Lower leg skin (tissue), 4 donors: Measurements from ENCODE around the gene FREM2. TPM values are rescaled to one million over a fixed set of nuclear protein-coding genes. Genes with fewer than 3 reads are reported as not detected.

Experiments
- DNase-seq, 2 donors: peaks; one replicate each; pipeline ENCODE4 v3.0.0-alpha.2; 2019; ENCODE audit warnings: low spot score in 2 of 2
- H3K4me3 ChIP-seq: fragments of 200-600 bp; sonication (generic); 2 replicates; pipeline ENCODE4 v1.5.1; 2017; ENCODE audit warnings: mild to moderate bottlenecking, low read depth; ENCODE audit not compliant: poor library complexity, severe bottlenecking
- POLR2A ChIP-seq, 2 donors: fragments of 450-650 bp; IDR thresholded peaks; one replicate each; pipeline ENCODE4 v1.6.1; 2016 to 2017; ENCODE audit warnings: antibody characterized with exemption in 2 of 2, mild to moderate bottlenecking in 1 of 2, moderate library complexity in 1 of 2
- WGBS, 2 donors: methylation state at CpG; one replicate each; pipeline ENCODE4 v1.1.5; 2018; 5-methylcytosine and 5-hydroxymethylcytosine counted together
- intact Hi-C: fragments of 100-400 bp; cut with DNase I; formaldehyde crosslinking; loops from one replicate; pipeline ENCODE4 v1.15.0; 2023; ENCODE audit warnings: low total_unique reads
- total RNA-seq, 4 donors: library from RNA; depleted of rRNA; stranded (reverse); fragments of >200 nt; gene quantifications; one replicate each; pipeline ENCODE4 v1.1.0, GENCODE V29; 2016
- TF ChIP-seq, protein P1 (sequence below), 3 donors: fragments of 450-650 bp; IDR thresholded peaks; one replicate each; pipeline ENCODE4 v1.5.1; 2016; ENCODE audit warnings: antibody characterized with exemption in 3 of 3, mild to moderate bottlenecking in 3 of 3, moderate library complexity in 2 of 3

The FREM2 gene
- total RNA-seq, 4 donors from 2014 or later, result 0.34 to 2.6 (median 0.59) TPM

DNA sequence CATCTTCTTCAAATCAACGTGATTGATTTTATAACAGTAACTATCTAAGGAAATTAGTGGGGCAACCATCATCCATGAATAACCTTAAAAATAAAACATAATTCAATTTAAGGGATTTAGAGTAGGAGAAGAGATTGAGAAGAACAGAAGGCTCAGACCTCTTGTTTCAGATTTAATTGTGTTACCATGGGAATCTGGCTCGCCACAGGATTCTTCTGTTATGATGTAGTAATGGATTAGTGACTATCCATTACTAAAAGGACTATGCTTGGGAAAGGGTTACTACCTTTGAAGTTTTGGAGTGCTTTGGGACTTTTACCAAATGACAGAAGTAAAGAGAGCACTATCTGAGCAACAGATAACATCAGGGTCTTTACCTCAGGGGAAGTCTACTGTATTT lies 13.2 kb downstream of the FREM2 start:
- TF ChIP-seq, protein P1, sequence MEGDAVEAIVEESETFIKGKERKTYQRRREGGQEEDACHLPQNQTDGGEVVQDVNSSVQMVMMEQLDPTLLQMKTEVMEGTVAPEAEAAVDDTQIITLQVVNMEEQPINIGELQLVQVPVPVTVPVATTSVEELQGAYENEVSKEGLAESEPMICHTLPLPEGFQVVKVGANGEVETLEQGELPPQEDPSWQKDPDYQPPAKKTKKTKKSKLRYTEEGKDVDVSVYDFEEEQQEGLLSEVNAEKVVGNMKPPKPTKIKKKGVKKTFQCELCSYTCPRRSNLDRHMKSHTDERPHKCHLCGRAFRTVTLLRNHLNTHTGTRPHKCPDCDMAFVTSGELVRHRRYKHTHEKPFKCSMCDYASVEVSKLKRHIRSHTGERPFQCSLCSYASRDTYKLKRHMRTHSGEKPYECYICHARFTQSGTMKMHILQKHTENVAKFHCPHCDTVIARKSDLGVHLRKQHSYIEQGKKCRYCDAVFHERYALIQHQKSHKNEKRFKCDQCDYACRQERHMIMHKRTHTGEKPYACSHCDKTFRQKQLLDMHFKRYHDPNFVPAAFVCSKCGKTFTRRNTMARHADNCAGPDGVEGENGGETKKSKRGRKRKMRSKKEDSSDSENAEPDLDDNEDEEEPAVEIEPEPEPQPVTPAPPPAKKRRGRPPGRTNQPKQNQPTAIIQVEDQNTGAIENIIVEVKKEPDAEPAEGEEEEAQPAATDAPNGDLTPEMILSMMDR (IDR thresholded peaks at IDR 0.05), result no peak
- TF ChIP-seq POLR2A (IDR thresholded peaks at IDR 0.05), result no peak
- H3K4me3 ChIP-seq, result no peak overlapping the region
- intact Hi-C loops, result no loop called here
- 75% methylated on average over 2 of the region's 2 CpGs for WGBS, 2 donors
- no peak for DNase-seq

GRCh38 chr13:38702669-38703068 lies 15.8 kb downstream of the FREM2 start:
- no peak for DNase-seq
- no peak overlapping the region for H3K4me3 ChIP-seq
- TF ChIP-seq POLR2A (IDR thresholded peaks at IDR 0.05), result no peak
- TF ChIP-seq, protein P1 (IDR thresholded peaks at IDR 0.05), result no peak
- 29 to 42% methylated on average over 2 of the region's 2 CpGs for WGBS, 2 donors
- intact Hi-C loops, result no loop called here

DNA sequence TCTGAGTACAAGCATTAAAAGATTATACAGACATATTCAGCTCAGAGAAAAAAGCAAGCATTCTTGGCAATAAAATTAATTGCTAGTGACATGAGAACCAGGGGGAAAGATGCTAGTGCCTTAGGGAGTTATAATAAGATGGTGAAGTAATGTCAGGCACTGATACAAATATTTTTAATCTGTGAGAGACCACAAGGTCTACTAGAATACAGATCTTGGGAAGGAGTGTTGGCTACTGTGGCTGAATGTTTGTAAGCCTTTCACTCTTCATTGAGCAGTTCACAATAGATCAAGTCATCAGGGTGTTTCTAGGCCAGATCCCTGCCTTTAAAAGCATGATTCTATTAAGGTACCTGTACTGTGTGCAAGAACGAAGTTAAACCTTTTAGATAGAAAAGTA lies 16.4 kb downstream of the FREM2 start:
- 81 to 83% methylated on average over 1 of the region's 1 CpG for WGBS, 2 donors
- TF ChIP-seq, protein P1 (IDR thresholded peaks at IDR 0.05), result no peak
- no peak for TF ChIP-seq POLR2A (IDR thresholded peaks at IDR 0.05)
- DNase-seq, result no peak
- intact Hi-C loops, result no loop called here
- no peak overlapping the region for H3K4me3 ChIP-seq

DNA sequence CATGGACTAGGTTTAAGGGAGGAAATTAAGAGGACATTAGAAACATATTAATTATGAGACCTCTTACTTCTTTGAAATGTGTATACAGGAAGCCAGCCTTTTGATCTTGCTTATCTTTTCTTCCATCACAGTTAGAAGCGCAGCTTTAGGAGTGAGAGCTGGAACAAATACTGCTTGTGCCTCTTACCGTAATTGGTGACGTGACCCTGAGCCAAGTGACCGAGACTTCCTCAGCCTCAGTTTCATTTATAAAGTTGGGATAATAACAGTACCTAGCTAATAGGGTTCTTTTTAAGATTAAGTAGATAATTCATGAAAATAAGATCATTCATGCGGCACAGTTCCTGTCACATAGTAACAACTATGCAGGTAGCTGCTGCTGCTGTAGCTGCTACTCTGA lies 18.5 kb downstream of the FREM2 start:
- 52 to 55% methylated on average over 5 of the region's 5 CpGs for WGBS, 2 donors
- no peak for DNase-seq
- TF ChIP-seq, protein P1 (IDR thresholded peaks at IDR 0.05), result no peak
- TF ChIP-seq POLR2A (IDR thresholded peaks at IDR 0.05), result no peak
- H3K4me3 ChIP-seq, result no peak overlapping the region
- intact Hi-C loops, result no loop called here

DNA sequence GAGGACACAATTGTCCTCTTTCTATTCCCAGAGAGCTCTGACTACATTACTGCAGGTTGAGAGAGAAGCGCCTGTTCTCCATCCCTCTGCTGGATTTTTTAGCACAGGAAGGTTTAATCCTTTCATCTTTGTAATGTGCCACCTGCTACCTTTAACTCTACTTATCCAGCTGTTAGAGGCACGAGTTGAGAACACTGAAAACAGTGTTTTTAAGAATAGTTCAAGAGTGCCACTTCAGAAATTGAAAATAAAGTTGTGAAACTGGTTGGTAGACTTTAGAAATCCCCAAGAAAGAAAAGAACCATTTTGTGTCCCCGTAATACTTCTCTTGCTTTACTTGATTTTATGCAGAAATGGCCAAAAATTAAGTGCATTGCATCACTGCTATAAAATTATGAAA lies 20.6 kb downstream of the FREM2 start:
- TF ChIP-seq POLR2A (IDR thresholded peaks at IDR 0.05), result no peak
- TF ChIP-seq, protein P1 (IDR thresholded peaks at IDR 0.05), result no peak
- DNase-seq, result no peak
- 69 to 75% methylated on average over 3 of the region's 3 CpGs for WGBS, 2 donors
- H3K4me3 ChIP-seq, result no peak overlapping the region
- intact Hi-C loops, result no loop called here

DNA sequence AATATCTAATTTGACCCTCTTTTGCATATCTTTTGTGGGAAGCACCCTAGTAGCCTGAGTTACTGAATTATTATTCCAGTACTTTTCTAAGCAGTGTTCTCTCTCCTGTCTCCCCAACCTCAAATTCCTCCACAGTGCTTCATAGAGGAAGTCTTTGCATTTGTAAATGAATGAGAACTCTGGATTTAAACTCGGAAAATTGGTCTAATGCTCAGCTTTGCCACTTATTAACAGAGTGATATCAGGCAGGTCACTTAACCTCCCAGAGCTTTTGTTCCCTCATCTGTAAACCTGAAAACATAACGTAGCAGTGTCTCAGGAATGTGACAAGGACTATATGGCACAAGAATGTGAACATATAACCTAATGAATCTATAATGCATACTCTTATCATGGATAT lies 26.2 kb downstream of the FREM2 start:
- no peak for DNase-seq
- H3K4me3 ChIP-seq, result no peak overlapping the region
- 78 to 80% methylated on average over 2 of the region's 2 CpGs for WGBS, 2 donors
- intact Hi-C loops, result no loop called here
- TF ChIP-seq, protein P1 (IDR thresholded peaks at IDR 0.05), result no peak
- TF ChIP-seq POLR2A (IDR thresholded peaks at IDR 0.05), result no peak
